Right atrium auricular region (tissue), 2 donors: ENCODE results near the gene SPTLC2. TPM values are rescaled to one million over a fixed set of nuclear protein-coding genes. Genes with fewer than 3 reads are reported as not detected.

Experiments
- DNase-seq: peaks from one replicate; pipeline ENCODE4 v3.0.0-alpha.2; 2019; ENCODE audit warnings: low spot score
- H3K27ac ChIP-seq, 2 donors: fragments of 200-600 bp; sonication (generic); 1 replicate in 1 of 2; 2 replicates in 1 of 2; pipeline ENCODE4 v1.5.1; 2016 to 2019
- H3K27me3 ChIP-seq, 2 donors: fragments of 200-600 bp; sonication (generic); one replicate each; pipeline versions ENCODE4 v1.5.1 to v1.6.0; 2017 to 2019
- H3K36me3 ChIP-seq: fragments of 200-600 bp; sonication (generic); one replicate; pipeline ENCODE4 v1.5.1; 2016
- H3K4me1 ChIP-seq, 2 donors: fragments of 200-600 bp; sonication (generic); one replicate each; pipeline versions ENCODE4 v1.5.1 to v1.6.0; 2017 to 2019
- H3K4me3 ChIP-seq, 2 donors: fragments of 200-600 bp; sonication (generic); 1 replicate in 1 of 2; 2 replicates in 1 of 2; pipeline ENCODE4 v1.5.1; 2017 to 2019; ENCODE audit warnings: mild to moderate bottlenecking in 1 of 2, moderate library complexity in 1 of 2
- H3K9me3 ChIP-seq, 2 donors: fragments of 200-600 bp; sonication (generic); one replicate each; pipeline ENCODE4 v1.5.1; 2019
- total RNA-seq, 2 donors: library from RNA; depleted of rRNA; stranded (reverse); fragments of >200 nt; gene quantifications; one replicate each; pipeline ENCODE4 v1.1.0, GENCODE V29; 2016
- TF ChIP-seq, protein P1 (sequence below), 2 donors: fragments of 200-600 bp; sonication (generic); IDR thresholded peaks; one replicate each; pipeline ENCODE4 v1.5.1; 2019; ENCODE audit warnings: antibody characterized with exemption in 2 of 2

Gene SPTLC2
- total RNA-seq, 2 donors from 2014 or later = 11.3 to 14.0 TPM

DNA sequence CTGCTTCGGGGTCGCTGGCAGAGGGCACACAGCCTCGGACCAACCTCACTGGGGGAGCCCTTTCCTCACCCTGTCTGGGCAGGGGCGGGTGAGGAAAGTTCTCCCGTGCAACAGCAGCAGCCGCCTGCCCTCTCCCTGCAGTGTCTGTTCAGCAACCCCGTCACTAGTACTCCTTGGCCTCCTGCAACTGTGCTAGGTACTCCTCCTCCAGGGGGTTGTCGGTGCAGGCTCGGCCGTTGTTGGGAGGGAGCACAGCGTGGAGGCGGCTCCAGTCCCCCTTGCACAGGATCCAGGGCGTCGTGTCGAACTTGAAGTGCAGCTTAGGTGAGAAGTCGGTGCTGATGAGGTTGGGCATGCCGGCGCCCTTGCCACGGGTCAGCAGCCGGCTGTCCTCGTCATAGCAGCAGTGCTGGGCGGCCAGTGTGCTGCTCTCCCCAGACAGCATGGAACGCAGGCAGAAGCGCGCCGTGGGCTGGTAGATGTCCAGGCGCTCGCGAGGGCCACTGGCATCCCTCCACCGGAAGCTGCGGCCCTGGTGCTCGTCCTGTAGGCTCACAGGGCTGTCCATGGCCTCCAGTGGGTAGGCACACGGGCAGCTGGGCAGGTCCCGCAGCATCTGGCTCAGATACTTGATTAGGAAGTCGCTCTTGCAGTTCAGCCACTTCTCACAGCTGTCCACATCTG lies 140.9 kb downstream of the SPTLC2 start:
- no peak overlapping the region for H3K27ac ChIP-seq
- TF ChIP-seq, protein P1, sequence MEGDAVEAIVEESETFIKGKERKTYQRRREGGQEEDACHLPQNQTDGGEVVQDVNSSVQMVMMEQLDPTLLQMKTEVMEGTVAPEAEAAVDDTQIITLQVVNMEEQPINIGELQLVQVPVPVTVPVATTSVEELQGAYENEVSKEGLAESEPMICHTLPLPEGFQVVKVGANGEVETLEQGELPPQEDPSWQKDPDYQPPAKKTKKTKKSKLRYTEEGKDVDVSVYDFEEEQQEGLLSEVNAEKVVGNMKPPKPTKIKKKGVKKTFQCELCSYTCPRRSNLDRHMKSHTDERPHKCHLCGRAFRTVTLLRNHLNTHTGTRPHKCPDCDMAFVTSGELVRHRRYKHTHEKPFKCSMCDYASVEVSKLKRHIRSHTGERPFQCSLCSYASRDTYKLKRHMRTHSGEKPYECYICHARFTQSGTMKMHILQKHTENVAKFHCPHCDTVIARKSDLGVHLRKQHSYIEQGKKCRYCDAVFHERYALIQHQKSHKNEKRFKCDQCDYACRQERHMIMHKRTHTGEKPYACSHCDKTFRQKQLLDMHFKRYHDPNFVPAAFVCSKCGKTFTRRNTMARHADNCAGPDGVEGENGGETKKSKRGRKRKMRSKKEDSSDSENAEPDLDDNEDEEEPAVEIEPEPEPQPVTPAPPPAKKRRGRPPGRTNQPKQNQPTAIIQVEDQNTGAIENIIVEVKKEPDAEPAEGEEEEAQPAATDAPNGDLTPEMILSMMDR (IDR thresholded peaks at IDR 0.05) = no peak
- H3K9me3 ChIP-seq = no peaks in the 10 kb centered on the region
- H3K4me3 ChIP-seq = no peak overlapping the region
- H3K27me3 ChIP-seq = no peaks in the 10 kb centered on the region
- no peak for DNase-seq
- H3K4me1 ChIP-seq = no peaks in the 10 kb centered on the region
- H3K36me3 ChIP-seq = no peaks in the 10 kb centered on the region

DNA sequence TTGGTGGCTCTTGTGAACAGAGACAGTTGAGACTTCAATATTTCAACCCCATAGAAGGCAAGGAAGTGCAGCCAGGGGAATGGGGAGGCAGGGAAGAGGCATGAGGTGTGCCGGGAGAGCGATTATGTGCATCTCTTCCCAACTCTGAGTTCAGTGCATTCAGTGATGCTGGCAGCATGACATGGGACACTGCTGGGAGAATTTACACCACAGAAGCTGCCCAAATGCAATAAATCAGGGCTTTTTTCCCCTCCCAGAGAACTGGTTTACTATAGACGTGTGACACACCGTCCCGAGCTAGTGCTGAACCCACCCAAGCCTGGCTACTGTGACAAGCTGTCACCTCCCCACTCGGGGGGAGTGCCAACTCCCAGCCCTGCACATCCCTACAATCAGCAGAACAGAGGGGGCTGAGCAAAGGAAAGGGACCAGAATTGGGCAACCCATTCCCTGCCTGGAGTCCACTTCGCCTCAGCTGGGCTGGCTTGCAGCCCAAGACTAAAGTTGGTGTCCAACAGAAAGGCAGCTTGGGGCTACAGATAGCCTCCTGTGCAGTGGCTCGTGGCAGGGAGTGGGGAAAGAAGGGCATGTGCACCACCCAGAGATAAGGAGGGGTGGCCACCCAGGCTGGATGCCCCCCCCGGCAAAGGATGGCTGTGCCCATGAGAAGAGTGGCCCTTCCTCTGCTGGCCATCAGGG lies 141.8 kb downstream of the SPTLC2 start:
- no peak for DNase-seq
- Histone ChIP-seq H3K4me1 (no peaks in the 10 kb centered on the region), H3K36me3 (peaks cover 4% of the 10 kb centered on the region), H3K27me3 (no peaks in the 10 kb centered on the region), H3K9me3 (no peaks in the 10 kb centered on the region), H3K27ac (no peak overlapping the region), H3K4me3 (no peak overlapping the region)
- TF ChIP-seq, protein P1 (IDR thresholded peaks at IDR 0.05) = no peak

DNA sequence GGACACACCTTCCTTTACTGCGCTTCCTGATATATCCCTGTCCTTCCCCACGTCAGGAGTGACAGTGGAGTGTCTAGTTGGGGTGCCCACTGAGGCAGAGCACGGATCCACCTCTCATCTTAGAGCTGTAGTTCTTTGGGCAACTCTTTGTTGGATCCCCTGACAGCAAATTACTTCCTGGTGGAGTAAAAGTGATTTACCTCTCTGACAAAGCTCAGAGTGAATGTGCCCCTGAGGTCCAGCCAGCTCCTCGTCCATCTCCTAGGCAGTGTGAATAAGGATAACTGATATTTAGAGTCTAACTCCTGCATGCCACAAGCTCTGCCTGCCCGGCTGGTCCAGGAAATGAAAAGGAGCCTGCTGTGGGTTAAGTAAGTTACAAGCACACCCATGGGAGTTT lies 142.5 kb downstream of the SPTLC2 start:
- no peak for DNase-seq
- H3K9me3 ChIP-seq = no peaks in the 10 kb centered on the region

DNA sequence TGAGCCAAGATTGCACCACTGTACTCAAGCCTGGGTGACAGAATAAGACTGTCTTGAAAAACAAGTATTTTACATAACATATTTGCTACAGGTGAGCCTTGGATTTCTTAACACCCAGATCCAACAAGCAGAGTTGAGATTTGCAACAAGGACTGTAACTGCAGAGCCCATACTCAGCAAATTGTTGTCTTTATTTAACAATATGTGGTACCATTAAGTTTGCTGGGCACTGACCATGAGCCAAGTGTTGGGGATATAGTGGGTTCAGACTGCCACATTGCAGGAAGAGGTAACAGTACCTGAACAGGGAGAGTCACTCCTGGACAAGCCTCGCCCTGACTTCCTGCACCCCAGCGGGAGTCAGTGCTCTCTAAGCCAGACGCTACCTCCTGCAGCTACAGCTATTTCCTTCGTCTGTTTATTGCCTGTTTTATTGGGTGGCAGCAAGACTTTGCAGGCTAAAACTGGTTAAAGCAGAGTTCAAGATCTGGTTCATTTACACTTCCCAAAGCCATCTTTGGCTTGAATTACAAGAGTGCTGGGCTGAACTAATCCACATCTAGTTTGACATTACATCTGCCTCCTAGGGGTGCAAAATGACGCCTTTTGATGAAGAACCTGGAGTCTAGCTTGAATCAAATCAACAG lies 146.1 kb downstream of the SPTLC2 start:
- no peak overlapping the region for H3K27ac ChIP-seq
- no peak overlapping the region for H3K4me3 ChIP-seq
- no peak for DNase-seq
- H3K4me1 ChIP-seq = no peaks in the 10 kb centered on the region
- no peaks in the 10 kb centered on the region for H3K27me3 ChIP-seq
- H3K36me3 ChIP-seq = peaks cover 47% of the 10 kb centered on the region
- TF ChIP-seq, protein P1 (IDR thresholded peaks at IDR 0.05) = no peak
- H3K9me3 ChIP-seq = no peaks in the 10 kb centered on the region

More for the DNA sequence above, 142.5 kb downstream of the SPTLC2 start:
- H3K27me3 ChIP-seq = no peaks in the 10 kb centered on the region
- H3K27ac ChIP-seq = no peak overlapping the region
- H3K36me3 ChIP-seq = peaks cover 11% of the 10 kb centered on the region
- no peak overlapping the region for H3K4me3 ChIP-seq
- TF ChIP-seq, protein P1 (IDR thresholded peaks at IDR 0.05) = no peak
- no peaks in the 10 kb centered on the region for H3K4me1 ChIP-seq

DNA sequence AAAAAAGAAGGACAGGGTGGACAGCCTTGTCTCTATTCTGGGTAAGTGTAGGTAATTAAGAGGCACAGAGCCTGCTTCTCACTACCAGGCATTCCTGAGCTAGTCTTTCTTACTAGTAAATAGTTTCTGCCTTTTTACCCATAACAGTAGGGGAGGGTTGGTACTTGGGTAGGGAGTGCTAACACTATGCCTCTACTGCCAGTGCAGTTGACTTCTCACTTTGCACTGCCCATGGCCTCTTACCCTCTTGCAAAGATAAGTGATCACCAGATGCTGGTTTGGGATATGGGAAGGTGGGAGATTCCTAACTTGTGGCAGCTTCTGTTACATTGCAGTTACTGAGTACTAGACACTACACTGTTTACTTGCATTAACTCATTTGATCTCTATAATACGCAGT lies 146.9 kb downstream of the SPTLC2 start:
- TF ChIP-seq, protein P1 (IDR thresholded peaks at IDR 0.05) = no peak
- no peak for DNase-seq
- Histone ChIP-seq H3K27ac (no peak overlapping the region), H3K27me3 (no peaks in the 10 kb centered on the region), H3K36me3 (peaks cover 55% of the 10 kb centered on the region), H3K9me3 (no peaks in the 10 kb centered on the region), H3K4me1 (no peaks in the 10 kb centered on the region), H3K4me3 (no peak overlapping the region)
